ENCODE results near the gene NME4.

Gene NME4

GRCh38 chr16:440627-441026 lies 43.6 kb downstream of the NME4 start:
- DNase-seq: no peak

- DNase-seq: no peak
Measured at GRCh38 chr16:441447-441846, 44.4 kb downstream of the NME4 start.

GRCh38 chr16:442976-443375 lies 46.0 kb downstream of the NME4 start:
- no peak for DNase-seq

GRCh38 chr16:444027-444426 lies 47.0 kb downstream of the NME4 start:
- DNase-seq: no peak

- no peak for DNase-seq
Measured at GRCh38 chr16:445566-445965, 48.6 kb downstream of the NME4 start.
